HG03039 (cell line): ENCODE data around the gene HRG.

Experiments
- ATAC-seq: cut with Tn5 transposase; IDR thresholded peaks from one replicate; pipeline ENCODE4 v1.9.1; 2021; ENCODE audit warnings: mild to moderate bottlenecking, moderate library complexity; ENCODE audit not compliant: unreplicated experiment

HRG gene

GRCh38 chr3:186719945-186720739, 54.3 kb downstream of the HRG start:
- ATAC-seq = no peak

DNA sequence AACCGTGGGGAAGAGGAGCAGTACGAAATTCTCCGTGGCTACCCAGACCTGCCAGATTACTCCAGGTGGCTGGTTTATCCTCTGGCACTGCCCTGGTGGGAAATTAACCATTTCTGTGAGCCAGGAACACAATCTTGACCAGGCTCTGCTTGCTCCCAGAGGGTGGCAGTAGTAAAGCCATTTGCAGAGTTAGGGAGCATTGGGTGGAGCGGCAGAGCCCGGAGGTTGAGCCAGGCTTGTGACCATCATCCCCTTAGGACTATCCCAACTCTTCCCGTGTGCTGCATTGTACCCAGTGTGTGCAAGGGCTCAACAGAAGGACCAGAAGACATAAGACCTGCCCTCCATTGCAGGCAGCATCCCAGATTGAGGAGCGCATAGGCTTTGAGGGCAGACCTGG, 56.6 kb downstream of the HRG start:
- ATAC-seq = no peak

- ATAC-seq = no peak
Measured at GRCh38 chr3:186724911-186725310, 59.1 kb downstream of the HRG start.
